GM23338 (cell line): Measurements from ENCODE around the gene RIT1. TPM values are rescaled to one million over a fixed set of nuclear protein-coding genes. Genes with fewer than 3 reads are reported as not detected.

Experiments used
- ATAC-seq: fragments of 200-7000 bp; cut with Tn5 transposase; 3 replicates; pipeline ENCODE4 v1.9.1; 2020
- DNase-seq: peaks from one replicate; pipeline ENCODE4 v3.0.0-alpha.2; 2015; ENCODE audit warnings: low spot score
- H2AFZ ChIP-seq: fragments of 200-600 bp; sonication (generic); 2 replicates; pipeline ENCODE4 v1.8.0; 2016; ENCODE audit warnings: antibody characterized with exemption, mild to moderate bottlenecking, moderate library complexity
- H3F3A ChIP-seq: fragments of 200-600 bp; sonication (generic); replicated peaks from 2 replicates; pipeline ENCODE4 v1.8.0; 2017; ENCODE audit warnings: antibody characterized with exemption, mixed run types, low read depth
- H3K27ac ChIP-seq: fragments of 200-600 bp; sonication (generic); 2 replicates; pipeline ENCODE4 v1.6.1; 2016; ENCODE audit warnings: low read depth
- H3K27me3 ChIP-seq: fragments of 200-600 bp; sonication (generic); 2 replicates; pipeline ENCODE4 v1.8.0; 2016; ENCODE audit warnings: mild to moderate bottlenecking, mixed run types, moderate library complexity; ENCODE audit not compliant: insufficient read depth
- H3K36me3 ChIP-seq: fragments of 200-600 bp; sonication (generic); 2 replicates; pipeline ENCODE4 v1.8.0; 2016; ENCODE audit warnings: mild to moderate bottlenecking; ENCODE audit not compliant: insufficient read depth
- H3K4me1 ChIP-seq: fragments of 200-600 bp; sonication (generic); 2 replicates; pipeline ENCODE4 v1.8.0; 2016; ENCODE audit warnings: mild to moderate bottlenecking, moderate library complexity; ENCODE audit not compliant: insufficient read depth
- H3K4me2 ChIP-seq: fragments of 200-600 bp; sonication (generic); 2 replicates; pipeline ENCODE4 v1.7.1; 2017; ENCODE audit warnings: mixed run types
- H3K4me3 ChIP-seq: fragments of 200-600 bp; sonication (generic); 2 replicates; pipeline ENCODE4 v1.6.1; 2016; ENCODE audit warnings: mixed run types
- H3K79me2 ChIP-seq: fragments of 200-600 bp; sonication (generic); replicated peaks from 2 replicates; pipeline ENCODE4 v1.8.0; 2017; ENCODE audit warnings: mild to moderate bottlenecking; ENCODE audit not compliant: insufficient read depth
- H3K9me2 ChIP-seq: fragments of 200-600 bp; sonication (generic); 2 replicates; pipeline ENCODE4 v1.8.0; 2017; ENCODE audit not compliant: insufficient read depth
- H4K20me1 ChIP-seq: fragments of 200-600 bp; sonication (generic); replicated peaks from 2 replicates; pipeline ENCODE4 v1.8.0; 2017; ENCODE audit warnings: mild to moderate bottlenecking; ENCODE audit not compliant: insufficient read depth
- H3K27ac Mint-ChIP-seq: 2 replicates; pipeline ENCODE4 v1.8.0; 2020; ENCODE audit warnings: inconsistent platforms, mild to moderate bottlenecking, moderate library complexity, mixed read lengths
- H3K27me3 Mint-ChIP-seq: 3 replicates; pipeline ENCODE4 v1.8.0; 2022; ENCODE audit warnings: low read depth, mild to moderate bottlenecking, moderate library complexity, mixed read lengths, inconsistent platforms; ENCODE audit not compliant: insufficient read depth, poor library complexity
- H3K36me3 Mint-ChIP-seq: 3 replicates; pipeline ENCODE4 v1.8.0; 2021; ENCODE audit warnings: low read depth, mild to moderate bottlenecking, inconsistent platforms, moderate library complexity, mixed read lengths
- H3K4me1 Mint-ChIP-seq: 3 replicates; pipeline ENCODE4 v1.8.0; 2020; ENCODE audit warnings: mild to moderate bottlenecking, inconsistent platforms, mixed read lengths
- H3K4me3 Mint-ChIP-seq: 3 replicates; pipeline ENCODE4 v1.8.0; 2021; ENCODE audit warnings: moderate library complexity, mild to moderate bottlenecking, inconsistent platforms, mixed read lengths
- H3K9me3 Mint-ChIP-seq: 3 replicates; pipeline ENCODE4 v1.8.0; 2020; ENCODE audit warnings: moderate library complexity, mild to moderate bottlenecking, inconsistent platforms, mixed read lengths
- CREB1 ChIP-seq: fragments of 250-450 bp; sonication (Bioruptor Pico); IDR thresholded peaks from 2 replicates; pipeline ENCODE4 v1.5.0; 2020; ENCODE audit warnings: low read depth, mild to moderate bottlenecking, moderate library complexity
- CTCF ChIP-seq, 2 experiments: fragments of 200-600 bp in 1 of 2; sonication (generic) in 1 of 2; conservative IDR thresholded peaks; 2 replicates each; pipeline versions ENCODE4 v1.5.1 to v1.6.1; 2016 to 2017; ENCODE audit warnings: antibody characterized with exemption in 2 of 2, low read depth in 2 of 2, mild to moderate bottlenecking in 2 of 2, moderate library complexity in 1 of 2
- ETS1 ChIP-seq: IDR thresholded peaks from 2 replicates; pipeline ENCODE4 v1.6.1; 2016; ENCODE audit warnings: antibody characterized with exemption
- EZH2 ChIP-seq: fragments of 200-600 bp; sonication (generic); IDR thresholded peaks from one replicate; pipeline ENCODE4 v1.8.0; 2017; ENCODE audit warnings: antibody characterized with exemption, mild to moderate bottlenecking, low read depth; ENCODE audit not compliant: unreplicated experiment
- NANOG ChIP-seq: IDR thresholded peaks from 2 replicates; pipeline ENCODE4 v1.6.1; 2016; ENCODE audit warnings: antibody characterized with exemption, borderline replicate concordance
- ZNF331 ChIP-seq: fragments of 250-450 bp; sonication (Bioruptor Pico); IDR thresholded peaks from 2 replicates; pipeline ENCODE4 v1.5.0; 2020; ENCODE audit warnings: low read depth, mild to moderate bottlenecking, moderate library complexity
- polyA plus RNA-seq: library from polyadenylated mRNA; unstranded; fragments of >200 nt; fragmentation: Nextera tagmentation; extraction: Ambion mirVana; gene quantifications from 2 replicates; pipeline ENCODE4 v1.2.1, GENCODE V29; 2016
- total RNA-seq: library from RNA; depleted of rRNA; stranded (reverse); fragments of >200 nt; shearing (Covaris generic); gene quantifications from 2 replicates; pipeline ENCODE4 v1.2.3, GENCODE V29; 2014
- TF ChIP-seq, protein P1 (sequence below): IDR thresholded peaks from one replicate; pipeline ENCODE4 v1.6.1; 2018; ENCODE audit warnings: antibody characterized with exemption; ENCODE audit not compliant: unreplicated experiment

The RIT1 gene
- total and polyA plus RNA-seq, 2 experiments from 2014 or later, result 21.5 to 24.4 TPM

GRCh38 chr1:155910621-155911121, 478 bp downstream of the RIT1 start:
- H3K9me3 Mint-ChIP-seq, result no peaks in the 10 kb centered on the region
- DNase-seq (peak; percentile 54), ATAC-seq (peak; percentile 71)
- TF ChIP-seq ETS1, result no peak
- TF ChIP-seq CTCF (conservative IDR thresholded peaks at IDR 0.05; ENCODE audit: low read depth in 2 of 2), result peak; percentile 33 to 48; a peak in 3 of 4 replicates
- TF ChIP-seq, protein P1, sequence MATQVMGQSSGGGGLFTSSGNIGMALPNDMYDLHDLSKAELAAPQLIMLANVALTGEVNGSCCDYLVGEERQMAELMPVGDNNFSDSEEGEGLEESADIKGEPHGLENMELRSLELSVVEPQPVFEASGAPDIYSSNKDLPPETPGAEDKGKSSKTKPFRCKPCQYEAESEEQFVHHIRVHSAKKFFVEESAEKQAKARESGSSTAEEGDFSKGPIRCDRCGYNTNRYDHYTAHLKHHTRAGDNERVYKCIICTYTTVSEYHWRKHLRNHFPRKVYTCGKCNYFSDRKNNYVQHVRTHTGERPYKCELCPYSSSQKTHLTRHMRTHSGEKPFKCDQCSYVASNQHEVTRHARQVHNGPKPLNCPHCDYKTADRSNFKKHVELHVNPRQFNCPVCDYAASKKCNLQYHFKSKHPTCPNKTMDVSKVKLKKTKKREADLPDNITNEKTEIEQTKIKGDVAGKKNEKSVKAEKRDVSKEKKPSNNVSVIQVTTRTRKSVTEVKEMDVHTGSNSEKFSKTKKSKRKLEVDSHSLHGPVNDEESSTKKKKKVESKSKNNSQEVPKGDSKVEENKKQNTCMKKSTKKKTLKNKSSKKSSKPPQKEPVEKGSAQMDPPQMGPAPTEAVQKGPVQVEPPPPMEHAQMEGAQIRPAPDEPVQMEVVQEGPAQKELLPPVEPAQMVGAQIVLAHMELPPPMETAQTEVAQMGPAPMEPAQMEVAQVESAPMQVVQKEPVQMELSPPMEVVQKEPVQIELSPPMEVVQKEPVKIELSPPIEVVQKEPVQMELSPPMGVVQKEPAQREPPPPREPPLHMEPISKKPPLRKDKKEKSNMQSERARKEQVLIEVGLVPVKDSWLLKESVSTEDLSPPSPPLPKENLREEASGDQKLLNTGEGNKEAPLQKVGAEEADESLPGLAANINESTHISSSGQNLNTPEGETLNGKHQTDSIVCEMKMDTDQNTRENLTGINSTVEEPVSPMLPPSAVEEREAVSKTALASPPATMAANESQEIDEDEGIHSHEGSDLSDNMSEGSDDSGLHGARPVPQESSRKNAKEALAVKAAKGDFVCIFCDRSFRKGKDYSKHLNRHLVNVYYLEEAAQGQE, result no peak
- Histone ChIP-seq H3K4me3 (peak overlapping the region; percentile 83), H3K27ac (no peak overlapping the region), H3K36me3 (peaks cover 37% of the 10 kb centered on the region), H3K9me2 (no peaks in the 10 kb centered on the region), H3F3A (peaks cover 39% of the 10 kb centered on the region), H4K20me1 (peaks cover 26% of the 10 kb centered on the region), H3K4me2 (peak overlapping the region; percentile 91), H3K79me2 (peaks cover 20% of the 10 kb centered on the region), H3K4me1 (peaks cover 5% of the 10 kb centered on the region; the same call in 1 of the 2 replicates), H2AFZ (0 out of 2 replicates have a peak overlapping the region, but pooled peaks have one; percentile 60), H3K27me3 (no peaks in the 10 kb centered on the region)
- H3K27me3 Mint-ChIP-seq, result peaks cover 6% of the 10 kb centered on the region
- H3K36me3 Mint-ChIP-seq, result peaks cover 64% of the 10 kb centered on the region
- H3K4me1 Mint-ChIP-seq, result peaks cover 13% of the 10 kb centered on the region; the same call in 2 of the 3 replicates
- H3K4me3 Mint-ChIP-seq, result peak overlapping the region; percentile 88
- peak overlapping the region; percentile 91 for H3K27ac Mint-ChIP-seq

DNA sequence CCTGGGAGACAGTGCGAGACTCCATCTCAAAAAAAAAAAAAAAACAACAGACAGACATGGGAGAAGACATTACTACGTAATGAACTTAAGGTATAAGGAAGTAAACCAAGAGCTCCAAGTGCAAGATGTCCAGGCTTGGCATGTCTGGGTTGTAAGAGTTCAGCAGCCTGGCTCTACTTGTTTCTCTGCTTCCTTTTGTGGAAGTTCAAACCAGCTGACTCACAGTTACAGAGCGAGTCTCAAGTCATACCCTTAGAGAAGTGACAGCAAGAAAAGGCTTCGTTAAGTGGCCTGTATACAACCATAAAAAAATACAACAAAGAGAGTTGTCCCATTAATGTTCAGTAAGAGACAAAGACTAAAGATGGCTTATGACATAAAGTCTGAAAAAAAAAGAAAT, 1.3 kb downstream of the RIT1 start:
- Histone ChIP-seq H3F3A (peaks cover 38% of the 10 kb centered on the region), H3K9me2 (no peaks in the 10 kb centered on the region), H3K79me2 (peaks cover 20% of the 10 kb centered on the region), H3K36me3 (peaks cover 36% of the 10 kb centered on the region), H3K27me3 (no peaks in the 10 kb centered on the region), H3K4me3 (peak overlapping the region; percentile 83), H3K27ac (no peak overlapping the region), H3K4me1 (peaks cover 5% of the 10 kb centered on the region; the same call in 1 of the 2 replicates), H3K4me2 (peak overlapping the region; percentile 91), H2AFZ (no peak overlapping the region), H4K20me1 (peaks cover 21% of the 10 kb centered on the region)
- Mint-ChIP-seq H3K9me3 (no peaks in the 10 kb centered on the region), H3K27me3 (peaks cover 6% of the 10 kb centered on the region), H3K27ac (peak overlapping the region; percentile 75; the same call in 1 of the 2 replicates), H3K36me3 (peaks cover 60% of the 10 kb centered on the region), H3K4me1 (peaks cover 13% of the 10 kb centered on the region; the same call in 2 of the 3 replicates), H3K4me3 (peak overlapping the region; percentile 88)
- ATAC-seq (no peak), DNase-seq (no peak)
- TF ChIP-seq EZH2 (no peak), CREB1 (CRISPR knock-in tag) (no peak), ZNF331 (no peak), NANOG (no peak)
- TF ChIP-seq, protein P1, result no peak
